HEK293 (cell line): Measurements from ENCODE around the gene CLIC4.

Source experiments
- CTCF ChIP-seq: fragments of 450-650 bp; formaldehyde crosslinking; IDR thresholded peaks from 2 replicates; pipeline ENCODE4 v1.5.1; 2016; ENCODE audit warnings: missing biosample characterization, missing genetic modification characterization
- SALL2 ChIP-seq: fragments of 450-650 bp; formaldehyde crosslinking; IDR thresholded peaks from 2 replicates; pipeline ENCODE4 v1.5.0; 2017; ENCODE audit warnings: missing biosample characterization, mild to moderate bottlenecking, missing genetic modification characterization, borderline replicate concordance
- YY1 ChIP-seq: fragments of 450-650 bp; formaldehyde crosslinking; IDR thresholded peaks from 2 replicates; pipeline ENCODE4 v1.5.1; 2018; ENCODE audit warnings: missing biosample characterization, missing genetic modification characterization
- ZBTB21 ChIP-seq: fragments of 450-650 bp; formaldehyde crosslinking; IDR thresholded peaks from 2 replicates; pipeline ENCODE4 v1.5.1; 2017; ENCODE audit warnings: missing biosample characterization, missing genetic modification characterization
- ZBTB49 ChIP-seq: fragments of 450-650 bp; formaldehyde crosslinking; IDR thresholded peaks from 2 replicates; pipeline ENCODE4 v1.5.1; 2016; ENCODE audit warnings: missing biosample characterization, missing genetic modification characterization, low read depth
- ZIC2 ChIP-seq: fragments of 450-650 bp; formaldehyde crosslinking; IDR thresholded peaks from 2 replicates; pipeline ENCODE4 v1.5.1; 2016; ENCODE audit warnings: missing biosample characterization, missing genetic modification characterization
- ZNF510 ChIP-seq: fragments of 450-650 bp; formaldehyde crosslinking; IDR thresholded peaks from 2 replicates; pipeline ENCODE4 v1.5.1; 2018; ENCODE audit warnings: mild to moderate bottlenecking, missing genetic modification characterization, missing biosample characterization; ENCODE audit not compliant: insufficient replicate concordance
- TF ChIP-seq, protein P1 (sequence below): fragments of 450-650 bp; formaldehyde crosslinking; IDR thresholded peaks from 2 replicates; pipeline ENCODE4 v1.5.1; 2016; ENCODE audit warnings: missing biosample characterization, missing genetic modification characterization

GRCh38 chr1:24893431-24893830 is 148.2 kb downstream of the CLIC4 start:
- TF ChIP-seq ZBTB21 (no peak), ZNF510 (tag by site-specific recombination) (no peak), CTCF (tag by site-specific recombination) (no peak), SALL2 (tag by site-specific recombination) (no peak), YY1 (no peak), ZIC2 (no peak), ZBTB49 (tag by site-specific recombination) (no peak)
- TF ChIP-seq, protein P1, sequence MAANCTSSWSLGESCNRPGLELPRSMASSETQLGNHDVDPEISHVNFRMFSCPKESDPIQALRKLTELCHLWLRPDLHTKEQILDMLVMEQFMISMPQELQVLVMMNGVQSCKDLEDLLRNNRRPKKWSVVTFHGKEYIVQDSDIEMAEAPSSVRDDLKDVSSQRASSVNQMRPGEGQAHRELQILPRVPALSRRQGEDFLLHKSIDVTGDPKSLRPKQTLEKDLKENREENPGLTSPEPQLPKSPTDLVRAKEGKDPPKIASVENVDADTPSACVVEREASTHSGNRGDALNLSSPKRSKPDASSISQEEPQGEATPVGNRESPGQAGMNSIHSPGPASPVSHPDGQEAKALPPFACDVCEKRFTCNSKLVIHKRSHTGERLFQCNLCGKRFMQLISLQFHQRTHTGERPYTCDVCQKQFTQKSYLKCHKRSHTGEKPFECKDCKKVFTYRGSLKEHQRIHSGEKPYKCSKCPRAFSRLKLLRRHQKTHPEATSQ = no peak
